ENCODE measurements around the gene BPHL.
"Not testable (repeated sequence)": the region's sequence is repeated elsewhere in the genome, so short reads cannot be mapped to it uniquely, and the experiment has no call there.

BPHL gene

GRCh38 chr6:3120765-3121089 lies 2.2 kb downstream of the BPHL start:
- DNase-seq, result no peak

DNA sequence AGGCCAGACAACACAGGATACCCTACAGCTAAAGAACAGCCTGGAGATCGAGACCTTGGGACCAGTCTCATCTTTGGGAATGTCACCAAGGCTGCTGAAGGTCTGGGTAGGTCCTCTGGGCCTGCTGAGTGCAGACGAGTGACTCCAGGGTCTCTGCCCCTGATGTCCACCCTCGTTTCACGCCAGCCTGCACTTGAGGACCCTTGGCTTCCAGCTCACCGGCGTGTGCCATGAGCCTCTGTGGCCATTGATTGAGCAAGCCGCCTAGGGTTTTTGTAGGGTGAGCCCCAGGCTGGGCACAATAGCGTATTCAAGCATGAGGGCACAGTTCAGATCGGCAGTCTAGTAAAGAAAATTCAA lies 4.3 kb downstream of the BPHL start:
- no peak for DNase-seq

DNA sequence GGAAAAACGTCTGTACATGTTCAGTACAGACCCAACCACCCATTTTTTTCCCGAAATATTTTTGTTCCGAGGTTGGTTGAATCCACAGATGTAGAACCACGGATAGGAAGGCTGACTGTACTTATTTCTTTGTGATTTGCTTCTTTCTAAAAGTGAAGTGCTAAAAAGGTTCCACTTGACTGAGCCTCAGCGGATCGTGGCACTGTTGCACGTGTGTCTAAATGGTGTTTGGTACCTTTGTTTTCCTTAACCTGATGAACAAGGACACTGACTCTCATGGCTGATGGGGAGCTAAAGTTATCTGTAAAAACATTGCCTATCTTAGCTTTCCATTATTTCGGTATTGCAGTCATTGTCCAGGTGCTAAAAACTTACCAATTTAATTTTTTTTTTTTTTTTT lies 6.2 kb downstream of the BPHL start:
- DNase-seq, result no peak

GRCh38 chr6:3125815-3126214 lies 7.3 kb downstream of the BPHL start:
- no peak for DNase-seq

DNA sequence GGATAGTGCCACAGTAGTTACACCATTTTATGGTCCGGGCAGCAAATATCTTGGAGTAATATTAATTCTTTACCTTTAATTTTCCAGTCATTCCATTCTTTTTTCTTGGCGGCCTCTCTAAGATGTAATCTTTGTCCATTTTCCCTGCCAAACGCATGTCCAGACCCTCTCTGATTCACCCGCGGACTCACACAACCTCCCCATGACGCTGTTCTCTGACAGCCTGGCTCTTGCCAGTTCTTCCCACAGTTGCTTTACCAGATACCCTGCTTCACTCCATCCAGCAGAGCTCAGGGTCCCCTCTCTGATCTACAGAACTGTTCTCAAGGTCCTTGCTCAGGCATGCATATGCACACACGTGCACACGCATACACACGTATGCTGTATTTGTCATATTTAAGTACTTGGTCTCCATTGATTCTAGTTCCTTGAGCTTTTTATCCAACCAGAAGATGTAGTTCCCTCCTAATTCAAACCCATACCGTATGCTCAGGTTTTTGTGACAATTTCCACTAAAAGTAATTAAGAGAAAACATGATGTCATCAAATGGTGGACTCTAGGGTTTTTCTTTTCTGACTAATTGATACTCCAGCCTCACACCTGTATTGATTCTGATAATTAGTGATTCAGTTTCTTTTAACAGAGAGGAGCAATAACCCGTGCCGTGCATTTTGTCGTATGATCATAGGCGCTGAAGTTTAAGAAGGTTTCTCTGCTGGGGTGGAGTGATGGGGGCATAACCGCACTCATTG lies 10.0 kb downstream of the BPHL start:
- DNase-seq, result no peak

DNA sequence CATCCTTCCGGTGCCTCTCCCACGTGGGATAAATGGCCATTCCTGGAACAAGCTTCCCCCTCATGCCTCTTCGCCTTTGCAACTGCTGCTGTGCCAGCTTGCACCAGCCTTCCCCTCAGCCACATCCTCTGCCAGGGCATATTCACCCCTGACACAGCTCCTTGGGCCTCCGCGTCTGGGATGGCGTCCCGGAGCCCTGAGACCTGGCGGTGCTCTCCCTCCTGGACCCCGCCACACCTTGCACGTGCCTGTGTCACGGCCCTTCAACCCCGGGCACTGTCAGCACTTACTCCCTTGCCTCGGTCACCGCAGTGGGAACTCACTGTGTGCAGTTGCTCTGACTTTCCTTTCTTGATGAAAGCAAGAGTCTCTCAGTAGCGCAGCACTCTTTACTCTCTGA lies 13.2 kb downstream of the BPHL start:
- no peak for DNase-seq

DNA sequence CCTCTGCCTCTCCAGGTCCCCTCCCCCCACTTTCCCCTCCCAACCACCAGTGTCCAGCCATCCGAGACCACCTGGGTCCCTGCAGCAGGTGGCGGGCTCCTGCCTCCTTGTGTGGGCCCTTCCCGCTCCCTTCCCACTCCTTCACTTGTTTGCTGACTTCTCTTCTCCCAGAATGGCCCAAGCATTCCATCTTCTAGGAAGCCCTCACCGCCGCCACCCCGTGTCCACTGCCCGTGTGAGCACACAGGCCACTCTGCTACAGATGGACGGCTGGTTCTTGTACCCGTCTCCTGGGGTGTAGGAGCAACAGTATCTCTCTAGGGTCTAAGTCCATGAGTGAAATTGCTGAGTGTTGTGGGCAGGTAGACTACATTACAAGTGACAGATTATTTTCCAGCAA lies 15.0 kb downstream of the BPHL start:
- no peak for DNase-seq

DNA sequence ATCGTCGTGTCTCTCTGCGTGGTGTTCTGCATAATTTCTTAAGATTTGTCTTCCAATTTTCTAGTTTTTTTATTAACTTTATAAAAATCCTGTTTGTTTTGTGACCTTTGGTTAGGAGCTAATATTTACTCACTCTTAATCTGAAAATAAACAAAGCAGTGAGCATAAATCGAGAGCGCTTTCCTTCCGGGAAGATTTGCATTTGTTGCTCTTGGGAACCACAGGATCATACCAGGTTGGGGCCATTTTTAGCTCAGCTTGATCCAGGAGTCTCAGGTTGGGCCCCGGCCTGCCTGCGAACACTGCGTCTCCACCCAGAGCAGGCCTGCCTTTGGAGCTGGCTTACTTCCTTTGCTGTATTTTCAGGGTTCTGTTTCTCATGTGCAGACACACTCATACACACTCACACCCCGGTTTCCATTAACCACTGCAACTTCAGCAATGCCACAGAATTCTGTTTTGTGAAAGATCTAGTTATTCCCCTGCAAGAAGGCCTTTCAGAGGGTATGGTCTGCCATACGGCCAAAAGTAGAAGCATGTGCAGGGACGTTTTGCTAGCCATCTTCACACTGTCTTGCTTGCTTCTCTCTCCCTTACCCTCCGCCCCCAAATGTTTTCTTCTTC lies 17.3 kb downstream of the BPHL start:
- no peak for DNase-seq

DNA sequence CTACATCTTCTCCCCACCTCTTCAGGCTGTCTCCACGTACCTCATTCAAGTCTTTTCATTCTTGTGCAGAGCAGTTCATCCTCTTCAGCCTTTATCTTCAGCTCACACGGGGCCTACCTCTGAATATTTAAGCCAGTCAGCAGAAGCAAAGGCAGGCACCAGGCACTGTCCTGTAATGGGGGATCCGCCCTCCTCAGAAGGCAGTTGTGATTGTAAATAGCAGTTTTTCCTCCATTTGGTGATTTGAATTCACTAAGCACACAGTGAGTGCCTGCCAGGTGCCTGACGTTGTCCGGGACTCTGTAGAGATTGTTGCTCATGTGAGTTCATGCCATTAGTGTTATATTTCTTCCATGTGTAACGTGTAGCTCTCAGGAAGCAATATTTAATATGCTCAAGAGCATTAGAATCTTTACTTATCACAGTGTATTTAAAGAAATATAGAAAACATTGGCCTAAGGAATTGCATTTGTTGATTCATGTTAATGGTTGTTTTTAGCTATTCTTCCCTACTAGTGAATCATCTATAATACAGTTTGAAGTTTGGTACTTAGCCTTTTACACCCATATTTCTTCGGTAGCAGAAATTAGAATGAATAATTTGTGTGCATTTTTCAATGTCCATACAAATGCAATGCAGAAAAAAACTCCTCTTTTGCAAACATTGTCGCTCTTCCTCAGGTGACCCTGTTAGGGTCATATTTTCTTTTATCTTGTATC lies 17.9 kb downstream of the BPHL start:
- DNase-seq, result no peak

DNA sequence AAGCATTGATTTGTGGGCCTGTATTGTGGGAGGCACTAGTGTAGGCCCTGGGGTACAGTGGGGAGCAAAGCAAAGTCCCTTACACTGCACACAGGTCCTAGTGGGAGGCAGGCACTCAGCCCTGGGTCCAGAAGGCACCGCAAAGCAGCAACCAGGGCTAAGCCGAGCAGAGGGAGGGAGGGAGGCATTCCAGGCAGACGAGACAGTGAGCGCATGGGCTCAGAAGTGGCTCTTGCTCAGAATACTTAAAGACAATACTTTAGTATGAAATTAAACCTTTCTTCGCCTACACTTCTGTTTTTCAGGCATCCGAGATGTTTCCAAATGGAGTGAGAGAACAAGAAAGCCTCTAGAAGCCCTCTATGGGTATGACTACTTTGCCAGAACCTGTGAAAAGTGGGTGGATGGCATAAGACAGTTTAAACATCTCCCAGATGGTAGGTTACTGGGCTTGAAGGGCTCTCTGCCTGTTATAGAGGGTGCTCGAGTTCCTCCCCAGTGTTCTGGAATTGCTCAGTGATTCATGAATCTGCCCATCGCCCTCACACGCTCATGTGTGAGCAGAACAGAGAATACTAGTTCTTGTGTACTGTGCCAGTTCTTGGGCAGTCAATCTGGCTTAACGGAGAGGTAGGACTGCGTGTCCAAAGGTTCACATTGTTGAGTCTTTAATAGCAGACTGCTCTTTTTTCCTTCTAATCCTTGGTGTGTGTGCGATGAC lies 18.7 kb downstream of the BPHL start:
- peak in 27 of 58 donors; percentile 8 to 82 (median 34) for DNase-seq

DNA sequence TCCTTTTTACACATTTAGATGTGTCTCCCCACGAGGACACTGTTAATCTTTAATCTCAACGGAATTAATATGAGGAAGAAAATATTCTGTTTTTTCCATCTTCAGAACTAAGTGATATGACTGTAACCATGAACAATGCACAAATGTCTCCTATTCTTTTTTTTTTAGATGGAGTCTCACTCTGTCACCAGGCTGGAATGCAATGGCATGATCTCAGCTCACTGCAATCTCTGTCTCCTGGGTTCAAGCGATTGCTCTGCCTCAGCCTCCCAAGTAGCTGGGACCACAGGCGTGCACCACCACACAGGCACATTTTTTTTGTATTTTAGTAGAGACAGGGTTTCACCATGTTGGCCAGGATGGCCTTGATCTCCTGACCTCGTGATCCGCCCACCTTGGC lies 19.4 kb downstream of the BPHL start:
- not testable (repeated sequence) for DNase-seq

GRCh38 chr6:3138341-3138740 lies 19.8 kb downstream of the BPHL start:
- DNase-seq, result no peak

DNA sequence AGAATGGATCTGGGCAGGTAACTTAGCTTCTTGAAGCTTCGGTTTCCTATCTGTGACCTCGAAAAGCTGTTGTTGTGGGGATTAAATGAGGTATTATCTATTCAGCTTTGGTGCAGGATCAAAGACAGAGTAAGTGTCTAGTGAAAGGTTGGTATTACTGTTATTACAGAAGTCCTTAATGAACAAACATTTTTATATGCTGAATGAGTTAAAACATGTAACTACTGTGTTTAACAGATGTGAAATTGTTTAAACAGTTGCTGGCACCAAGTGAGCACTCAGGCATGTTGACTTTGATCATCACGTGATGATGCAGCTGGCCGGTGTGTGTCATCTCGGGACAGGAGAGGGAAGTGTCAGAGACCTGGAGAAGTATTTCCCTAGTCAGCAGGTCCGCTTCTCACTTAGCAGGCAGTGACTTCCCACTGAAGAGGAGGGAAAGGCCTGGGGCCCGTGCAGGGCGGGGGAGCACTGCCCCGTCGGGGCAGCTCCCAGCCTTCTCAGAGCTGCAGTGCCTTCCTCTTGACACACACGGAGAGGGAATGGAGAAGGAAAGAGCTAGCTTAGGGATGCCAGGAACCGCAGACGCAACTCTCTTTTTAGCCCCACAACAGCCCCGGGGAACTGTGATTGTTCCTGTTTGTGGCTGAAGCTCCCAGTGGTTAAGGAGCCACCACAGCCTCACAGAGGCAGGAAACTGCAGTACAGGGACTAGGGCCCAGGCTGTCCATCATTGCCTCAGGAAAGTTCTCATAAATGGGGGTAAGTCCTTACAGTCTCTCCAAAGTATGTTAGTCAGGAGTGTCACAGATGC lies 20.8 kb downstream of the BPHL start:
- peak in 17 of 58 donors; percentile 8 to 47 (median 24) for DNase-seq

- no peak for DNase-seq
Observed at GRCh38 chr6:3140201-3140600, 21.7 kb downstream of the BPHL start.

DNA sequence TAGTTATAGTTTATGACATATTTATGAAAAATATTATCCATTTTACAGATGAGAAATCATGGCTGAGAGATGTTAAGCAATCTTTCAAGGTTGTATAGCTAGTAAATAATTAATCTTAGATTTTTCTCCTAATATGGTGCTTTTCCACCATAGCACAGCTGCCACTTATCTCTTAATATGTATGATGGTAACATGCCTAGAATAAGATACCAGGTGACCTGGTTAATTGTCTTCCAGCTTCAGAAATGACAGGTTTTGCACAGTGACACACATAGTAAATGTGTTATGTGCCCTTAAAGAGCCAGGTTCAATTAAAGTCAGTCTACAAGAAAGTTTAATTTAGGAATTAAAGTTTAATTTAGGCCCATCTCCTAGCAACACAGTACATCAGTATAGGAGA lies 24.0 kb downstream of the BPHL start:
- no peak for DNase-seq

DNA sequence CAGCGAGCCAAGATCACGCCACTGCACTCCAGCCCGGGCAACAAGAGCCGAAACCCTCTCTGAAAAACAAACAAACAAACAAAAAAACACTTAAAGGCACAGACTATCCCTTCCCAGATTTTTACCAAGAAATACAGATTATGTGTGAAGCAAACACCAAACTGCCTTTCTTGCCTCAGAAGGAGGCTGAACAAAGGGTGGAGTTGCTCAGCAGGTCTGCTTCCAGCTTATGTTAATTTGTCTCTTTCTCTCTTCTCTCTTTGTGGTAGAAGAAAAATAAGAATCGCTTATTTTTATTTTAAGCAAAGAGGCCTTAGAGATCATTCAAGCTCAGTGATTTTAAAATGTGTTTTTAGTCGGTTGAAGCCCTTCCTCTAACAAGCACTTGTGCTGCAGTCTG lies 24.6 kb downstream of the BPHL start:
- DNase-seq, result no peak

DNA sequence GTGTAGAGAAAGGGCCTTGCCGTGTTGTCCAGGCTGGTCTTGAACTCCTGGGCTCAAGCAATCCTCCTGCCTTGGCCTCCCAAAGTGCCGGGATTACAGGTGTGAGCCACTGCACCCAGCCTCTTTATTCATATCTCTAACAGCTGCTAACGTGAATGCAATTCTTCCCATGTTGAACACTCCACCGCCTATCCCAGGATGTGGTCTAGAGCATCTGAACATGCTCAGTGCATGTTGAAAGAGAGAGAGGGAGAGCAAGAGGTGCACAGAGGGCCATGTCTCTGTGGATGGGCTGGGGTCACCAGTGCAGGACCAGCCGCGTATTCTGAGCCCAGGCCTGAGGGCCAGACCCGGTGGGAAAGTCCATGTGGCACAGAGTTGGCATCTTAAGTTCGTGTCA lies 26.1 kb downstream of the BPHL start:
- DNase-seq, result no peak

DNA sequence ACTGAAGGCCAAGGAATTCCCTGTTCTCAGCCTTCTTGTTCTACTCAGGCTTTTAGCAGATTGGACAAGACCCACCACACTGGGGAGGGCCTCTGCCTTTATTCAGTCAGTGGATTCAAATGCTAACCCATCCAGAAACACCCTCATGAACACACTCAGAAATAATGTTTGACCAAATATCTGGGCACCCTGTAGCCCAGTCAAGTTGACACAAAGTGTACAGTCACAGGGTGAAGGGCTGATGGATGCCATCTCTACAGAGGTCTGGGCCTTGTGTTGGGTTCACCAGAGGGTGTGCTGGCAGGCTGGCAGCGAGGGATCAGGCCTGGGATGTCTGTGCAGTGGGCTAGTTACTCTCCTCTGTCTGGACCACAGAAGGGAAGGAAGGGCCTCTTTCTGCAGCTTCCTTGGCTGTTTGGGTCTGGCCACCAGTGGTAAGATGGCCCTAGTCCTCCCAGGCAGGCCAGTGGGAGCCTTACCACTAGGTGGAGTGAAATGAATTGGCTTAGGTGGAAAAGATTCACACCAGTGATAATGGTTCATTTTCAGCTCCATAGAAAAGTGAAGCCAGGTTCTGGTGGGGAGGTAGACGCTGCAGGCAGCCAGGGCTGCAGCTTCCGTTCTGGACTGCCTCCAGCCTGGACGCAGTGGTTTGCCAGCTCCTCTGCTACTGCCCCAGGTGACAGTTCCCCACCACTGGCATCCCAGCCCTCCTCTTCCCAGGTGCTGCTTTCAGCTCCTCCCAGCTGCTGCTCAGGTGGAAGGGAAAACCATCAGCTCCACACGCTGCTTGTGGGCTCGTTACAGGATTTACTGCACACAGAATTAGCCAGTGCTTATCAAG lies 29.6 kb downstream of the BPHL start:
- no peak for DNase-seq

DNA sequence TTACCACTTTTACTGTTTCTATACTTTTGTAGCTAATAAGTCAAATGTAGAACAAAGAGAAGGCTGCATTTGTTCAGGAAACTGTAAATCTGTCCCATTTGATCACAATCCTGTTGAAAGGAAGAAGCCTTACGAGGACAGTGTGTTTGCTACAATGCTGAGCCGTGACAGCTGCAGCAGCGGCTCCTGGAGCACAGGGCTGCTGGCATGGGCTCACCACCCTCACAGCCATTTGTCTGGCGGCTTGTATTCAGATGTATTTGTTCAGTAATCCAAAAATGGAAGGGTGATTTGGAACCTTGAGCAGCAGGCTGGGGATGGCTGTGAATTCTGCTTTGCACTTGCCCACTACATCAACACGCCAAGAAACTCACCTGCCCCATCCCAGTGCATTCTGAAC lies 33.2 kb downstream of the BPHL start:
- peak in 25 of 58 donors; percentile 7 to 57 (median 29) for DNase-seq

- DNase-seq, result no peak
Observed at GRCh38 chr6:3152689-3153088, 34.2 kb downstream of the BPHL start.
